Measurements from ENCODE around the gene GGT7. TPM values are rescaled to one million over a fixed set of nuclear protein-coding genes. Genes with fewer than 3 reads are reported as not detected.

The GGT7 gene
- total RNA-seq, 2 experiments from 2014 or later, result 12.7 to 15.0 TPM

DNA sequence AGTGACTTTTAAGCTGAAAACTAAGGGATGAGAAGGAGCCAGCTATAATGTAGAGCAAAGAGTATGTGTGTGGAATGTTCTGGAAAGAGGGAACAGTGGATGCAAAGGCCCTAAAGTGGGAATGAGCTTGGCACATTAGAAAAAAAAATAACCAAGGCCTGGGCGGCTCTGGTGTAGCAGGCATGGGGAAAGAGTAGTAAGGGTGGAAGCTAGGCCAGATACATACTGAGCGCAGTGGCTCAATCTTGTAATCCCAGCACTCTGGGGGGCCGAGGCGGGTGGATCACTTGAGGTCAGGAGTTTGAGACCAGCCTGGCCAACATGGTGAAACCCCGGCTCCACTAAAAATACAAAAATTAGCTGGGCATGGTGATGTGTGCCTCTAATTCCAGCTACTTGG, 8.4 kb downstream of the GGT7 start:
- ChIA-PET POLR2A (interaction anchor here (0.6 to 1.0 kb wide), 2 partner anchors 19 to 192 kb away, joined by 3 to 6 read pairs; no protein-coding TSS in a partner anchor), CTCF (no interaction called here)
- H3K27me3 Mint-ChIP-seq, result no peaks in the 10 kb centered on the region
- DNase-seq (no peak), ATAC-seq (no peak)
- H3K4me3 Mint-ChIP-seq, result no peak overlapping the region
- no peaks in the 10 kb centered on the region for H3K9me3 Mint-ChIP-seq (ENCODE audit: low read depth)
- intact Hi-C loops (cut with DNase I, micrococcal nuclease), result no loop called here
- no peaks in the 10 kb centered on the region for H3K4me1 Mint-ChIP-seq
- H3K36me3 Mint-ChIP-seq (ENCODE audit: low read depth), result peaks cover 6% of the 10 kb centered on the region
- no peak overlapping the region for H3K27ac Mint-ChIP-seq

DNA sequence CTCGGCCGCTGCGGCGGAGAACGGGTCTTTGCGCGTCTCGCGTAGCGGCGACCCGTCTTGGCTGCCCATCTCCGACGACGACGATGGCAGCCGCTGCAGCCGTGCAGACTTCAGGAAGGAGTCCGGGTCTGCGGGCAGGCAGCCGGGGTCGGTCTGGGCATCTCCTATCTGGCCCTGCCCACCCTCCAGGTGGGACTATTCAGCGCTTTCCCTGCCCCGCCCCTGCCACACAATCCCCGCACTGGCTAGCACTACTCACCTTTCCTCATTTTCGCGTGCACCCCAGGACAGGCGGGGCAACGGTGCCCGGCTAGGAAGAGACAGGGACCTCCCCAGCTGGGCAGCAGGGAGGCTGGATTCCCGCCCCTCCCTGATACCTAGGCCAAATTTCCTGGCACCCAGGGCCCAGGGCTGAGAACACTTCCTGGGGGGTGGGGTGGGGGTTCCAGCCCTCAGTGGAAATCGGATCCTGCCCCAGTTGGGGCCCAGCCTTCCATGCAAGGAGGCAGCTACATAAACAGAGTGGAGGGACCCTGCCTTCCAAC, 9.2 kb downstream of the GGT7 start:
- intact Hi-C loops (cut with DNase I, micrococcal nuclease), result no loop called here
- ATAC-seq, result no peak
- peaks cover 8% of the 10 kb centered on the region for H3K36me3 Mint-ChIP-seq (ENCODE audit: low read depth)
- H3K27ac Mint-ChIP-seq, result no peak overlapping the region
- ChIA-PET CTCF (interaction anchor here (0.6 kb wide), 1 partner anchor 214 kb away, joined by 5 read pairs; no protein-coding TSS in a partner anchor), POLR2A (no interaction called here)
- no peak for DNase-seq
- no peaks in the 10 kb centered on the region for H3K4me1 Mint-ChIP-seq
- H3K4me3 Mint-ChIP-seq, result no peak overlapping the region
- H3K27me3 Mint-ChIP-seq, result no peaks in the 10 kb centered on the region
- no peaks in the 10 kb centered on the region for H3K9me3 Mint-ChIP-seq (ENCODE audit: low read depth)

DNA sequence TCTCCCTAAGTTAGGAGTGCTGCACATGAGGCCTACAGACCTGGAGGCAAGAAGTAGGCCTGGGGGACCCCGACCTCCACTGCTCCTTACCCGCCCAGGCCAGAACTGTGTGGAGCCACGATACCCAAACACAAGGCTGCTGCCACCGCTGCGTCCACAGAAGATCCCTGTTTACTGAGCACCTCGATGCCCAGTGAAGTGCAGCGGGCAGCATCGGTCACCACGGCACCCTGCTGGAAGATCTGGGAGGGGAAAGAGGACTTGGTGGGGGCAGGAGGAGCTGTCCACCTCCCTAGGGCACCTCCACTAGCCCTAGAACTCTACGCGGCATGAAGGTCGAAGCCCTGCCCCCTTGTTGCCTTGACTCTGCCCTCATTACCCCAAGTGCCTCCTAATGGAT, 9.9 kb downstream of the GGT7 start:
- POLR2A ChIA-PET, result no interaction called here
- Mint-ChIP-seq H3K4me3 (no peak overlapping the region), H3K27ac (no peak overlapping the region), H3K36me3 (ENCODE audit: low read depth) (peaks cover 8% of the 10 kb centered on the region), H3K9me3 (ENCODE audit: low read depth) (no peaks in the 10 kb centered on the region), H3K4me1 (no peaks in the 10 kb centered on the region), H3K27me3 (no peaks in the 10 kb centered on the region)
- DNase-seq (no peak), ATAC-seq (no peak)
- intact Hi-C loops (cut with DNase I, micrococcal nuclease), result no loop called here
- CTCF ChIA-PET, result interaction anchor here (0.6 to 1.5 kb wide), 2 partner anchors 10 to 279 kb away, joined by 3 to 4 read pairs; partner anchors contain the start of gene GGT7

DNA sequence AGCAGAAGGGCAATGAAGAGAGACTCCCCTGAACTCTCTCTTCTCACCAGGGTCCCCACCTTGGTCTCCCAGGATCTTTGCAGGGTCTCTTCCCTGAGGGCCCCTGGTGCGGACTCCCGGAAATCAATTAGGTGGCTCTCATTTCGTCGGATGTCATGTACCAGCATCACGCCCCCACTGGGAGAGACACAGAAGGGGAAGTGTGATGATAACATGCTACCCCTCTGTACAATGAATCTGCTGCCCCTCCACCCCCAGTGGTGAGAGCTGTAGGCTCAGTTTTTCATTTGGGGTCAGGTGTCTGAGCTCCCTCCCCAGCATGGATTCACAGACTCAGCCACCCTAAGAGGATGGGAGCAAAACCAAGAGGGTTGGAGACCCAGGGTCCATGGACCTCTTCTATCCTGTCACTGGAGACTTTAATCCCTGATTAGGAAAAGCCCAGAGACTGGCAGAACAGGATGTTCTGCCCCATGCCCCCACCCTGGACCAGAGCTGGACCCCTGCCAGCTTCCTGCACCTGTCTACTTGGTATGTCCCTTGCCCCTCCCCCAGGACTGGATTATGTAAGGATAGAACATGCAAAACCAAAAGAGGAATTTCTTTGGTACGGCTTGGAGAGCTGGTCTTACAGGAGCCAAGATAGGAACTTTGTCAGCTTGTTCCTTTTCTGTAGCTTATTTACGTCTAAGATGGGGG, 11.1 kb downstream of the GGT7 start:
- intact Hi-C loops (cut with DNase I, micrococcal nuclease), result no loop called here
- Mint-ChIP-seq H3K27me3 (no peaks in the 10 kb centered on the region), H3K4me1 (no peaks in the 10 kb centered on the region), H3K27ac (no peak overlapping the region), H3K4me3 (no peak overlapping the region), H3K36me3 (ENCODE audit: low read depth) (peaks cover 8% of the 10 kb centered on the region), H3K9me3 (ENCODE audit: low read depth) (no peaks in the 10 kb centered on the region)
- DNase-seq (no peak), ATAC-seq (no peak)
- POLR2A ChIA-PET, result no interaction called here
- CTCF ChIA-PET, result interaction anchor here (0.6 to 1.5 kb wide), 3 partner anchors 11 to 932 kb away, joined by 4 read pairs; partner anchors contain the start of gene GGT7

DNA sequence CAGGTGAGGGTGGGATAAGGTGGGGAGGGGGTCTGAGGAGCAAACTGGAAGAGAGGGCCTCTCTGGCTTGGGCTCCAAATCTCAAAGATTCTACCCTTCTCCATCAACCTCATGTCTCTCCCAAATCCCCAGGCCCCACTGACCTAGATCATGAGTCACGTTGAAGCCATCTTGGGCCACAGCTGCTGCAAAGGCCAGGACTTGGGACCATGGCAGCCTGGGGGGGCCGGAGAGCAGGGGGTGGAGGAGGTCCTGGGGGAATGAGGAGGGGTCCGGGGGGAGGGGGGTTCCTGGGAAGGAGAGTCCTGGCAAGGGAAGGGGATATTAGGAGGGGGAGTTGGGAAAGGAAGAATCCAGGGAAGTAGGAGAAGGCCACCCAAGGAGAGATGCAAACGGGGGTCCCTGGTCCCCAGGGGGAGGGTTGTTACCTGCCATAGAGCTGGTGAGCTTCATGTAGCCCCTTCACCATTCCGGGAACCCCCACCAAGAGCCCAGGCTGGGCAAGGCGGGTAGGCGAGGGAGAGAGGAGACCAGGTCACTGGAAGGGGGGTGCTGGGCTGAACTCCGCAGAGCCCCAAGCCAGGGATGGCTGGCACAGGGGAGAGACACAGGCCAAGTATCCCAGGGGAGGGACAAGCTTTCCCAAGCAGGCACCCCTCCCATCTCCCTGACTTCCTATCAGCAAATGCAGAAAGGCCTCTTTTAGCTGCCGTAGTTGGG, 12.7 kb downstream of the GGT7 start:
- Mint-ChIP-seq H3K36me3 (ENCODE audit: low read depth) (peaks cover 8% of the 10 kb centered on the region), H3K4me1 (no peaks in the 10 kb centered on the region), H3K9me3 (ENCODE audit: low read depth) (no peaks in the 10 kb centered on the region), H3K4me3 (no peak overlapping the region), H3K27me3 (no peaks in the 10 kb centered on the region), H3K27ac (no peak overlapping the region)
- intact Hi-C loops (cut with DNase I, micrococcal nuclease), result no loop called here
- POLR2A ChIA-PET, result no interaction called here
- ATAC-seq, result no peak
- CTCF ChIA-PET, result no interaction called here
- no peak for DNase-seq

DNA sequence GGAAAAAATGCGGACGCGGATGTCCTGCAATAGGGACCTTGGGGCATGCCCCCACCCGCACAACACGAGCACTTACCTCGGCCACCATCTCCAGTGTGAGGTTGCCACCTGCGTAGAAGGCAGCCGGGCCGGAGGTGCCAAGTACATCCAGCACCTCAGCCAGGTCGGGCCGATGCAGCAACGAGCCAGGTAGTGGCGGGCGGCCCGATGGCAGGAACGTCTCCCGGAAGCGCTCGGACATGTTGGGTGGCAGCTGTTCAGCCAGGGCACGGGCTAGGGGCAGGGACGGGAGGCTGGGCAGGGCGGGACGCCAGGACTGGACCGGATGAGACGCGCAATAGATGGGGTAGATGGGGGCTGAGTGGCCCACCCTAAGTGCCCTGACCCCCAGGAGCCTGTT, 13.3 kb downstream of the GGT7 start:
- ATAC-seq (no peak), DNase-seq (no peak)
- H3K4me3 Mint-ChIP-seq, result no peak overlapping the region
- ChIA-PET CTCF (no interaction called here), POLR2A (no interaction called here)
- no peaks in the 10 kb centered on the region for H3K9me3 Mint-ChIP-seq (ENCODE audit: low read depth)
- intact Hi-C loops (cut with DNase I, micrococcal nuclease), result no loop called here
- H3K27me3 Mint-ChIP-seq, result no peaks in the 10 kb centered on the region
- no peaks in the 10 kb centered on the region for H3K4me1 Mint-ChIP-seq
- peaks cover 8% of the 10 kb centered on the region for H3K36me3 Mint-ChIP-seq (ENCODE audit: low read depth)
- H3K27ac Mint-ChIP-seq, result no peak overlapping the region

DNA sequence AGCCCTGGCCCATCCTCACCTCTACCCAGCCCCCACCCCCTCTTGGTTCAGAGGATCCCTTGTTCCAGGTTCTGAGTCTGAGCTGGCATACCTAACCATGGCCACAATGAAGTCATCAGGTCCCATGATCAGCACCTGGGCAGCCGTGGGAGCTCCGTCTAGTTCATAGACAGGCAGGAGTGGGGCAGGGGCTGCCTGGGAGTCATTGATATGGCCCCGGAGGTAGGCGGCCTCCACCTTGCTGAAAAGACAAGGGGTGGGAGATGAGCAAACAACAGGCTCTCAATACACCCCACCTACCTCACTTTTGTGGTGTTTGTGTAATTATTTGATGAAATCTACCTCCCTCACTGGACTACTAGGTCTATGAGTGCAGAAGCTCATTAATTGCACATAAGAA, 20.4 kb downstream of the GGT7 start:
- no peaks in the 10 kb centered on the region for H3K27me3 Mint-ChIP-seq
- peaks cover 5% of the 10 kb centered on the region for H3K36me3 Mint-ChIP-seq (ENCODE audit: low read depth)
- no peak for DNase-seq
- no peaks in the 10 kb centered on the region for H3K4me1 Mint-ChIP-seq
- H3K4me3 Mint-ChIP-seq, result no peak overlapping the region
- POLR2A ChIA-PET, result interaction anchor here (0.5 to 0.6 kb wide), 2 partner anchors 104 to 286 kb away, joined by 3 read pairs; no protein-coding TSS in a partner anchor
- CTCF ChIA-PET, result no interaction called here
- H3K9me3 Mint-ChIP-seq (ENCODE audit: low read depth), result no peaks in the 10 kb centered on the region
- no peak for ATAC-seq
- intact Hi-C loops (cut with DNase I, micrococcal nuclease), result no loop called here
- no peak overlapping the region for H3K27ac Mint-ChIP-seq

DNA sequence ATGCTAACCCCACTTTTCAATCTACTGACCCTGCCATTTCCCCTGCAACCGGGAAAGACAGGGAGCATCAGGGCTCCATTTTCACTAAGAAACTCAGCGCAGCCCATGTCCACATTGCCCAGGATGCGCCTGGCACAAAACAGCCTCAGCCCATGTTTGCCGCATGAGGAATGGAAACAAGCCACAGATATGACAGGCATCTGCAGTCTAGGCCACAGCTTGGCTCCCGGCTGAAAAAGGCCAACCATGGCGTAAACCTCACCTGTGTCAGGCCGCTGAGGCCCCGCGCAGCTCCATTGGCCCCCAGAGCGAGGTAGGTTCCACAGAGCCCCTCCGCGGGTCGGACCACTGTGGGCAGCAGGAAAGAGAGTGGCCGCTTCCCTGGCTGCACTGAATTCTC, 21.7 kb downstream of the GGT7 start:
- H3K27ac Mint-ChIP-seq, result no peak overlapping the region
- intact Hi-C loops (cut with DNase I, micrococcal nuclease), result no loop called here
- ATAC-seq (no peak), DNase-seq (no peak)
- ChIA-PET POLR2A (no interaction called here), CTCF (no interaction called here)
- peaks cover 5% of the 10 kb centered on the region for H3K36me3 Mint-ChIP-seq (ENCODE audit: low read depth)
- H3K4me1 Mint-ChIP-seq, result no peaks in the 10 kb centered on the region
- no peaks in the 10 kb centered on the region for H3K9me3 Mint-ChIP-seq (ENCODE audit: low read depth)
- no peaks in the 10 kb centered on the region for H3K27me3 Mint-ChIP-seq
- H3K4me3 Mint-ChIP-seq, result no peak overlapping the region

DNA sequence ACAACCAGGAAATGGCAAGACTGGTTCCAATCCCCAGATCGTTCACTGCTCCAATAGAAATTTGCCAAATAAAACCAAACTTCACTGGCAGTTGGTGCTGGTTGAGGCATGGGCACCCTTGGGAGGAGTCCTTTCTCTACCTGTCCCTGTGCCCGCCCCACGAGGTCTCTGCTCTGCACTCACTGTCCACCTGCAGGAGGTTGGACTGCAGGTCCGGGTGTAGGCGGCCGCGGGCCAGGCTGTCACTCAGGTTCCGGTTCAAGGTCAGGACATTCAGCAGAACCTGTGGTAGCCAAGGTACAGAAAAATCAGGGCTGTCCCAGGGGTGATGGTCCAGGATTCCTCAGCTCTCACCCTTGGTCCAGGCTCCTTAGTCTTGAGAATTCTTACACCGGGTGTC, 22.9 kb downstream of the GGT7 start:
- H3K9me3 Mint-ChIP-seq (ENCODE audit: low read depth), result no peaks in the 10 kb centered on the region
- no peak overlapping the region for H3K27ac Mint-ChIP-seq
- H3K4me1 Mint-ChIP-seq, result no peaks in the 10 kb centered on the region
- H3K27me3 Mint-ChIP-seq, result no peaks in the 10 kb centered on the region
- no peak overlapping the region for H3K4me3 Mint-ChIP-seq
- CTCF ChIA-PET, result interaction anchor here (0.9 kb wide), 1 partner anchor 12 kb away, joined by 4 read pairs; no protein-coding TSS in a partner anchor
- ATAC-seq (no peak), DNase-seq (no peak)
- H3K36me3 Mint-ChIP-seq (ENCODE audit: low read depth), result peaks cover 5% of the 10 kb centered on the region
- POLR2A ChIA-PET, result no interaction called here
- intact Hi-C loops (cut with DNase I, micrococcal nuclease), result no loop called here

DNA sequence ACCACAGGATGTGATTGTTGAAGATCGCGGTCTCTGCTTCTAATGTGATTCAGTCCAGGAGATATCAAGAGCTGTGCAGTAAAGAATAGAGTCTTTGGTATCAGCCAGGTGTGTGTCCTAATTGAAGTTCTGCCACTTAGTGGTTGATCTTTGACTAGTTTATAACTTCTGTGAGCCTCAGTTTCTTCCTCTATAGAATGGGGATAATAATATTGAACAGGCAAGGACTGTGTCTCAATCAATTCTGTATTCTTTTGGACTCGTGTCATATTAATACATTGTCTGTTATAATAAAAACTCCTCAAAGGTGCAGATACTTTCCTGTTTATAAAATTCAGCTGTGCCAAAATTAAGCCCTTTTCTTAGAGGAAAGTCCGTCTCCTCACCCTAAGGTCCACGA, 24.1 kb downstream of the GGT7 start:
- no peaks in the 10 kb centered on the region for H3K4me1 Mint-ChIP-seq
- DNase-seq, result no peak
- peak overlapping the region; percentile 10 for H3K27ac Mint-ChIP-seq
- POLR2A ChIA-PET, result no interaction called here
- no peaks in the 10 kb centered on the region for H3K9me3 Mint-ChIP-seq (ENCODE audit: low read depth)
- no peak overlapping the region for H3K4me3 Mint-ChIP-seq
- intact Hi-C loops (cut with DNase I, micrococcal nuclease), result no loop called here
- CTCF ChIA-PET, result interaction anchor here (0.7 to 1.6 kb wide), 3 partner anchors 22 to 28 kb away, joined by 3 to 4 read pairs (median 3); partner anchors contain the start of gene ACSS2
- ATAC-seq, result no peak
- H3K36me3 Mint-ChIP-seq (ENCODE audit: low read depth), result peaks cover 5% of the 10 kb centered on the region
- H3K27me3 Mint-ChIP-seq, result no peaks in the 10 kb centered on the region

DNA sequence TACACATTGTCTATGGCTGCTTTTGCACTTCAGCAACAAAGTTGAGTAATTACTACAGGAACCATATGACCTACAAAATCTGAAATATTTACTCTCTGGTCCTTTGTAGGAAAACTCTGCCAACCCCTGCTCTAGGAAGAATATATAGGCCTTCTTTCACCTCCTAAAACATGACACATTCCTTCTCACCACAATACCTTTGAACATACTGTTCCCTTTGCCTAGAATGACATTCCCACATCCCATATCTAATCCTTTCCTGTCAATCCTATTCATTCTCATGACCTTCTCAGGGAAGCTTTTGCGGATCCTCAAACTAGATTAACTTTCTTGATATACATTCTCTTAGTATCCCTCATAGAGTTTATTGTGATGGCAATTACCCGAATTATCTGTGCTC, 29.2 kb downstream of the GGT7 start:
- Mint-ChIP-seq H3K4me3 (no peak overlapping the region), H3K27me3 (no peaks in the 10 kb centered on the region), H3K36me3 (ENCODE audit: low read depth) (peaks cover 2% of the 10 kb centered on the region), H3K4me1 (no peaks in the 10 kb centered on the region), H3K9me3 (ENCODE audit: low read depth) (no peaks in the 10 kb centered on the region), H3K27ac (no peak overlapping the region)
- POLR2A ChIA-PET, result interaction anchor here (0.6 kb wide), 1 partner anchor 15 kb away, joined by 3 read pairs; no protein-coding TSS in a partner anchor
- intact Hi-C loops (cut with DNase I, micrococcal nuclease), result no loop called here
- CTCF ChIA-PET, result no interaction called here
- no peak for ATAC-seq
- no peak for DNase-seq

DNA sequence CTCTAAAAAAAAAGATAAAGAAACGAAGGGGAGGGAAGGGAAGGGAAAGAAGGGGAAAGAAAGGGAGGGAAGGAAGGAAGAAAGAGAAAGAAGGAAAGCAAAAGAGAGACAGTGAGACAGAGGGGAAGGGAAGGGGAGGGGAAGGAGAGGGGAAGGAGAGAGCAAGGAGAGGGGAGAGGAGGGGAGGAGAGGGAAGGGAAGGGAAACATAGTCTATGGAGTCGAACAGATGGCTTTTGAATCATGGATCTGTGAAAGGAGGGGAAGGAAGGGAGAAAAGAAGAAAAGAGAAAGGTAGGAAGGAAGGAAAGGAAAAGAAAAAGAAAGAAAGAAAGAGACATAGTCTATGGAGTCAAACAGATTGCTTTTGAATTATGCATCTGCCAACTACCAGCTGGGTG, 30.5 kb downstream of the GGT7 start:
- ChIA-PET POLR2A (no interaction called here), CTCF (no interaction called here)
- Mint-ChIP-seq H3K36me3 (ENCODE audit: low read depth) (no peaks in the 10 kb centered on the region), H3K9me3 (ENCODE audit: low read depth) (no peaks in the 10 kb centered on the region), H3K27ac (no peak overlapping the region), H3K4me3 (no peak overlapping the region), H3K4me1 (no peaks in the 10 kb centered on the region), H3K27me3 (no peaks in the 10 kb centered on the region)
- DNase-seq (no peak), ATAC-seq (no peak)
- intact Hi-C loops (cut with DNase I, micrococcal nuclease), result no loop called here

Data from activated CD4-positive, alpha-beta T cell treated with anti-CD3 and anti-CD28 coated beads for 36 hours (primary cell).